ENCODE measurements around the gene YRDC.

Gene YRDC

GRCh38 chr1:37807555-37808368 is at the start of gene YRDC, which contains the start of gene C1orf122:
Gene YRDC, minus strand, starts transcription at chr1:37808208. Its CDS starts 28 bp downstream, at chr1:37808180.
Gene C1orf122, plus strand, starts transcription at chr1:37807790. Its CDS starts 615 bp downstream, at chr1:37808405.
- DNase-seq, result peak; percentile 83 to 86 (median 86)

- no peak for DNase-seq
These were observed 46.4 kb upstream of the YRDC start for GRCh38 chr1:37854406-37854805.

- DNase-seq, result no peak
These were observed 45.1 kb upstream of the YRDC start for GRCh38 chr1:37853157-37853556.

- no peak for DNase-seq
These were observed 43.8 kb upstream of the YRDC start for GRCh38 chr1:37851782-37852210.

- DNase-seq, result no peak
These were observed 43.3 kb upstream of the YRDC start for GRCh38 chr1:37851262-37851661.

GRCh38 chr1:37850352-37850955 is 42.4 kb upstream of the YRDC start:
- no peak for DNase-seq

GRCh38 chr1:37849480-37849879 is 41.5 kb upstream of the YRDC start:
- DNase-seq, result no peak

GRCh38 chr1:37846647-37847339 is 38.8 kb upstream of the YRDC start:
- DNase-seq, result no peak

- DNase-seq, result no peak
These were observed 37.8 kb upstream of the YRDC start for GRCh38 chr1:37845786-37846185.

- DNase-seq, result no peak
These were observed 37.1 kb upstream of the YRDC start for GRCh38 chr1:37845049-37845646.

- DNase-seq, result no peak
These were observed 36.5 kb upstream of the YRDC start for GRCh38 chr1:37844536-37844935.

GRCh38 chr1:37841652-37842051 is 33.6 kb upstream of the YRDC start:
- no peak for DNase-seq

- DNase-seq, result no peak
These were observed 32.7 kb upstream of the YRDC start for GRCh38 chr1:37840711-37841110.

- DNase-seq, result no peak
These were observed 31.7 kb upstream of the YRDC start for GRCh38 chr1:37839676-37840075.

- no peak for DNase-seq
These were observed 28.8 kb upstream of the YRDC start for GRCh38 chr1:37836788-37837187.

GRCh38 chr1:37831809-37832208 is 23.8 kb upstream of the YRDC start:
- no peak for DNase-seq

GRCh38 chr1:37831109-37831508 is 23.1 kb upstream of the YRDC start:
- no peak for DNase-seq

GRCh38 chr1:37828410-37829074 is 20.5 kb upstream of the YRDC start:
- no peak for DNase-seq

GRCh38 chr1:37825506-37825905 is 17.5 kb upstream of the YRDC start:
- DNase-seq, result no peak

GRCh38 chr1:37824001-37824400 is 16.0 kb upstream of the YRDC start:
- no peak for DNase-seq

- no peak for DNase-seq
These were observed 15.2 kb upstream of the YRDC start for GRCh38 chr1:37822906-37823815.

GRCh38 chr1:37821481-37821880 is 13.5 kb upstream of the YRDC start:
- DNase-seq, result no peak

Measured in activated CD4-positive, CD25-positive, alpha-beta regulatory T cell (primary cell).